ENCODE measurements around the gene FUBP3.

FUBP3 gene

GRCh38 chr9:130661451-130662098 is 82.2 kb downstream of the FUBP3 start:
- Histone ChIP-seq H3K4me1 (ENCODE audit: insufficient read depth, low read length, poor library complexity, severe bottlenecking) (no peaks in the 10 kb centered on the region), H3K9ac (ENCODE audit: low read depth, low read length, poor library complexity, severe bottlenecking) (no peak overlapping the region), H2AFZ (ENCODE audit: low read length) (no peak overlapping the region), H3F3A (ENCODE audit: low read depth) (no peaks in the 10 kb centered on the region), H3K9me2 (replicated peaks; ENCODE audit: low read depth, low read length) (no peaks in the 10 kb centered on the region), H4K20me1 (ENCODE audit: insufficient read depth, low read length, poor library complexity, severe bottlenecking) (no peaks in the 10 kb centered on the region), H3K9me3 (ENCODE audit: insufficient read depth, low read depth, low read length) (no peaks in the 10 kb centered on the region), H3K4me2 (ENCODE audit: low read depth, low read length, poor library complexity, severe bottlenecking) (no peak overlapping the region), H3K36me3 (ENCODE audit: insufficient read depth, low read length) (no peaks in the 10 kb centered on the region), H3K79me2 (ENCODE audit: insufficient read depth, low read length) (no peaks in the 10 kb centered on the region), H3K27me3 (ENCODE audit: insufficient read depth, low read length, poor library complexity, severe bottlenecking) (no peaks in the 10 kb centered on the region), H3K4me3 (ENCODE audit: low read length, poor library complexity, severe bottlenecking) (no peak overlapping the region)
- TF ChIP-seq CTCF (conservative IDR thresholded peaks at IDR 0.05; ENCODE audit: low read length) (no peak), EZH2phosphoT487 (IDR thresholded peaks at IDR 0.05; ENCODE audit: borderline replicate concordance) (no peak)

- Histone ChIP-seq H3K4me1 (ENCODE audit: insufficient read depth, low read length, poor library complexity, severe bottlenecking) (no peaks in the 10 kb centered on the region), H3F3A (ENCODE audit: low read depth) (no peaks in the 10 kb centered on the region), H3K4me2 (ENCODE audit: low read depth, low read length, poor library complexity, severe bottlenecking) (no peak overlapping the region), H3K4me3 (ENCODE audit: low read length, poor library complexity, severe bottlenecking) (no peak overlapping the region), H2AFZ (ENCODE audit: low read length) (no peak overlapping the region), H3K9me3 (ENCODE audit: insufficient read depth, low read depth, low read length) (no peaks in the 10 kb centered on the region), H3K79me2 (ENCODE audit: insufficient read depth, low read length) (no peaks in the 10 kb centered on the region), H3K27me3 (ENCODE audit: insufficient read depth, low read length, poor library complexity, severe bottlenecking) (no peaks in the 10 kb centered on the region), H3K9me2 (replicated peaks; ENCODE audit: low read depth, low read length) (no peaks in the 10 kb centered on the region), H4K20me1 (ENCODE audit: insufficient read depth, low read length, poor library complexity, severe bottlenecking) (no peaks in the 10 kb centered on the region), H3K9ac (ENCODE audit: low read depth, low read length, poor library complexity, severe bottlenecking) (no peak overlapping the region), H3K36me3 (ENCODE audit: insufficient read depth, low read length) (no peaks in the 10 kb centered on the region)
- TF ChIP-seq CTCF (conservative IDR thresholded peaks at IDR 0.05; ENCODE audit: low read length) (0 out of 2 replicates have a peak, but pooled peaks have one; percentile 10), EZH2phosphoT487 (IDR thresholded peaks at IDR 0.05; ENCODE audit: borderline replicate concordance) (no peak)
Measured at GRCh38 chr9:130662099-130662969, 83.0 kb downstream of the FUBP3 start.

- Histone ChIP-seq H3K27me3 (ENCODE audit: insufficient read depth, low read length, poor library complexity, severe bottlenecking) (no peaks in the 10 kb centered on the region), H3K9ac (ENCODE audit: low read depth, low read length, poor library complexity, severe bottlenecking) (no peak overlapping the region), H3K79me2 (ENCODE audit: insufficient read depth, low read length) (no peaks in the 10 kb centered on the region), H2AFZ (ENCODE audit: low read length) (no peak overlapping the region), H3K4me3 (ENCODE audit: low read length, poor library complexity, severe bottlenecking) (no peak overlapping the region), H3K9me3 (ENCODE audit: insufficient read depth, low read depth, low read length) (no peaks in the 10 kb centered on the region), H3K36me3 (ENCODE audit: insufficient read depth, low read length) (no peaks in the 10 kb centered on the region), H3K4me2 (ENCODE audit: low read depth, low read length, poor library complexity, severe bottlenecking) (no peak overlapping the region), H3K9me2 (replicated peaks; ENCODE audit: low read depth, low read length) (no peaks in the 10 kb centered on the region), H3K4me1 (ENCODE audit: insufficient read depth, low read length, poor library complexity, severe bottlenecking) (no peaks in the 10 kb centered on the region), H3F3A (ENCODE audit: low read depth) (no peaks in the 10 kb centered on the region), H4K20me1 (ENCODE audit: insufficient read depth, low read length, poor library complexity, severe bottlenecking) (no peaks in the 10 kb centered on the region)
- no peak for TF ChIP-seq EZH2phosphoT487 (IDR thresholded peaks at IDR 0.05; ENCODE audit: borderline replicate concordance)
- no peak for TF ChIP-seq CTCF (conservative IDR thresholded peaks at IDR 0.05; ENCODE audit: low read length)
Measured at GRCh38 chr9:130662970-130663257, 83.5 kb downstream of the FUBP3 start.
